UCSD-AML1 (cell line): ENCODE results near the gene DRGX.
A peak's percentile ranks its signal among the peaks of the same experiment; 100 is the strongest.

ENCODE experiments used
- DNase-seq: peaks from one replicate; lab custom pipeline; 2025; ENCODE audit not compliant: unreplicated experiment; lab: John Stamatoyannopoulos, UW

The DRGX gene

GRCh38 chr10:49408519-49409306 lies 12.8 kb upstream of the DRGX start:
- no peak for DNase-seq

GRCh38 chr10:49407552-49408137 lies 11.8 kb upstream of the DRGX start:
- peak; percentile 76 for DNase-seq

GRCh38 chr10:49407151-49407550 lies 11.3 kb upstream of the DRGX start:
- no peak for DNase-seq

- no peak for DNase-seq
Observed at GRCh38 chr10:49404321-49404878, 8.5 kb upstream of the DRGX start.

- DNase-seq = no peak
Observed at GRCh38 chr10:49403363-49403762, 7.5 kb upstream of the DRGX start.

- DNase-seq = no peak
Observed at GRCh38 chr10:49400365-49400764, 4.5 kb upstream of the DRGX start.

GRCh38 chr10:49398986-49399385 lies 3.1 kb upstream of the DRGX start:
- no peak for DNase-seq

- DNase-seq = no peak
Observed at GRCh38 chr10:49398000-49398861, 2.3 kb upstream of the DRGX start.

GRCh38 chr10:49397036-49397999 lies 1.4 kb upstream of the DRGX start:
- no peak for DNase-seq

GRCh38 chr10:49396666-49396999 lies 744 bp upstream of the DRGX start:
- no peak for DNase-seq

- DNase-seq = no peak
Observed at GRCh38 chr10:49394933-49395740, 752 bp downstream of the DRGX start.

GRCh38 chr10:49393757-49394156 lies 2.1 kb downstream of the DRGX start:
- no peak for DNase-seq

GRCh38 chr10:49393301-49393700 lies 2.6 kb downstream of the DRGX start:
- DNase-seq = no peak

GRCh38 chr10:49389361-49389933 lies 6.4 kb downstream of the DRGX start:
- DNase-seq = no peak

- DNase-seq = no peak
Observed at GRCh38 chr10:49388161-49388560, 7.7 kb downstream of the DRGX start.

GRCh38 chr10:49387071-49387470 lies 8.8 kb downstream of the DRGX start:
- DNase-seq = no peak

- DNase-seq = no peak
Observed at GRCh38 chr10:49385939-49386922, 9.7 kb downstream of the DRGX start.

GRCh38 chr10:49384268-49384953 lies 11.5 kb downstream of the DRGX start:
- DNase-seq = no peak
